ENCODE data around the gene CTLA4. TPM values are rescaled to one million over a fixed set of nuclear protein-coding genes. Genes with fewer than 3 reads are reported as not detected.

CTLA4 gene
- total RNA-seq, 1 donor from 2014 or later = not detected

GRCh38 chr2:203823173-203823572, 44.4 kb upstream of the CTLA4 start:
- no peaks in the 10 kb centered on the region for H3K4me1 Mint-ChIP-seq (ENCODE audit: unreplicated experiment)
- H3K4me3 Mint-ChIP-seq = no peak overlapping the region
- no peak for DNase-seq (ENCODE audit: extremely low spot score, unreplicated experiment)
- peaks cover 18% of the 10 kb centered on the region for H3K27me3 Mint-ChIP-seq
- H3K27ac Mint-ChIP-seq = no peak overlapping the region
- TF ChIP-seq CTCF (conservative IDR thresholded peaks at IDR 0.05) = no peak
- H3K36me3 Mint-ChIP-seq = no peaks in the 10 kb centered on the region
- no peaks in the 10 kb centered on the region for H3K9me3 Mint-ChIP-seq

- TF ChIP-seq CTCF (conservative IDR thresholded peaks at IDR 0.05) = no peak
- H3K36me3 Mint-ChIP-seq = no peaks in the 10 kb centered on the region
- no peak overlapping the region for H3K4me3 Mint-ChIP-seq
- H3K9me3 Mint-ChIP-seq = no peaks in the 10 kb centered on the region
- H3K4me1 Mint-ChIP-seq (ENCODE audit: unreplicated experiment) = no peaks in the 10 kb centered on the region
- DNase-seq (ENCODE audit: extremely low spot score, unreplicated experiment) = no peak
- H3K27ac Mint-ChIP-seq = no peak overlapping the region
- H3K27me3 Mint-ChIP-seq = peaks cover 18% of the 10 kb centered on the region
Measured at GRCh38 chr2:203824057-203824456, 43.5 kb upstream of the CTLA4 start.

- DNase-seq (ENCODE audit: extremely low spot score, unreplicated experiment) = no peak
- H3K27me3 Mint-ChIP-seq = peaks cover 18% of the 10 kb centered on the region
- no peaks in the 10 kb centered on the region for H3K9me3 Mint-ChIP-seq
Measured at GRCh38 chr2:203824603-203825002, 43.0 kb upstream of the CTLA4 start.

GRCh38 chr2:203826704-203827103, 40.9 kb upstream of the CTLA4 start:
- H3K36me3 Mint-ChIP-seq = no peaks in the 10 kb centered on the region
- no peak overlapping the region for H3K4me3 Mint-ChIP-seq
- H3K4me1 Mint-ChIP-seq (ENCODE audit: unreplicated experiment) = no peaks in the 10 kb centered on the region
- H3K27ac Mint-ChIP-seq = no peak overlapping the region
- no peak for DNase-seq (ENCODE audit: extremely low spot score, unreplicated experiment)
- TF ChIP-seq CTCF (conservative IDR thresholded peaks at IDR 0.05) = no peak
- peaks cover 20% of the 10 kb centered on the region for H3K27me3 Mint-ChIP-seq
- H3K9me3 Mint-ChIP-seq = no peaks in the 10 kb centered on the region

More at GRCh38 chr2:203824603-203825002, 43.0 kb upstream of the CTLA4 start:
- TF ChIP-seq CTCF (conservative IDR thresholded peaks at IDR 0.05) = no peak
- Mint-ChIP-seq H3K36me3 (no peaks in the 10 kb centered on the region), H3K27ac (no peak overlapping the region), H3K4me1 (ENCODE audit: unreplicated experiment) (no peaks in the 10 kb centered on the region), H3K4me3 (no peak overlapping the region)

- Mint-ChIP-seq H3K9me3 (no peaks in the 10 kb centered on the region), H3K27me3 (peaks cover 2% of the 10 kb centered on the region), H3K36me3 (no peaks in the 10 kb centered on the region), H3K27ac (no peak overlapping the region), H3K4me1 (ENCODE audit: unreplicated experiment) (no peaks in the 10 kb centered on the region), H3K4me3 (no peak overlapping the region)
- TF ChIP-seq CTCF (conservative IDR thresholded peaks at IDR 0.05) = no peak
- no peak for DNase-seq (ENCODE audit: extremely low spot score, unreplicated experiment)
Measured at GRCh38 chr2:203830304-203831055, 37.1 kb upstream of the CTLA4 start.
